ENCODE results near the gene PPP1R18.
"Not testable (repeated sequence)": the region's sequence is repeated elsewhere in the genome, so short reads cannot be mapped to it uniquely, and the experiment has no call there.

PPP1R18 gene

DNA sequence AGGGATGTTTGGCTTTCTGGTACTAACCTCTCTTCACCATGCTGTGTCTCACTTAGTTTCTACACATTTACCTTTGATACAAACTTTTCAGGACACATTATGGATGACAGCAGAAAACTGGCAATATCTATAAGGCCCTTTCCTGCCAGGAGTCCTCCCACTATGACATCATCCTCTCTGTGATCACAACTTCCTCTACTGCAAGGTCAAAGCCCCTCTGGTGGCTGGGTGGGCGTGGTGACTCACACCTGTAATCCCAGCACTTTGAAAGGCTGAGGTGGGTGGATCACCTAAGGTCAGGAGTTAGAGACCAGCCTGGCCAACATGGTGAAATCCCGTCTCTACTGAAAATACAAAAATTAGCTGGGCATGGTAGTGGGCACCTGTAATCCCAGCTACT lies 20.1 kb downstream of the PPP1R18 start:
- peak; percentile 52 for DNase-seq (ENCODE audit: low read depth)

DNA sequence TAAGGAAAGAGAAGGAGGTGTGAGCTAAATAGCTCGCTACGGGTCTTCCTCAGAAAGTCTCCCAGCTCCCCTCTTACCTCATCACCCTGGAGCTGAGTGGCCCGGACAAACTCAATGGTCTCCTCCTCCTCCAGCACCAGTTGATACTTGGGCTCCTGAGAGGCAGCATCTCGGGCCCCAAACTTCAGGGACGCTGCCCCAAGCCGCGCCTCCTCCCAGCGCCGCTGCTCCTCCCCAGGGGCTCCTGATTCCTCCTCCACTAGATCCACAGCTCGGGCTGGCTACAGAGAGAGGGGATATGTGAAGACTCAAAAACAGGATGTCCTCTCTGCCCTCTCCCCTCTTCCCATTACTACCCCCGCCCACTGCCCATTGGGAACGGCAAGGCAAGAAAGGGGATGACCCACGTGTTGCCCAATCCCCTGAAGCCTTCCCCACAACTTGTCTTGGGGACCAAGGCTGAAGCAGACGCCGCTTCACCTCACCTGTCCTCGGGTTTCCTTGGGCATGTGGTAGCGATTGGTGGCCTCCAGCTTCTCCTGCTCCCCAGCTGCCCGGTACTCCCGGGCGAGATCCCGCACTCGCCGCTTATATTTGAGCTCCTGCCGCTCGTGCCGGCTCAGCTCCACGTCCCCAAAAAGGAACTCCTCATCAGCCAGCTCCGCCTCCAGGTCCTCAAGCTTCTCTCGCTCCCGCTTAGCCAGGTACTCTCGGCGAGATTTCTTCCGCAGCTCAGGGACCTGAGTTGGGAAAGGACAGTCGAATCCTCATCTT lies 21.3 kb downstream of the PPP1R18 start:
- DNase-seq (ENCODE audit: low read depth): no peak

DNA sequence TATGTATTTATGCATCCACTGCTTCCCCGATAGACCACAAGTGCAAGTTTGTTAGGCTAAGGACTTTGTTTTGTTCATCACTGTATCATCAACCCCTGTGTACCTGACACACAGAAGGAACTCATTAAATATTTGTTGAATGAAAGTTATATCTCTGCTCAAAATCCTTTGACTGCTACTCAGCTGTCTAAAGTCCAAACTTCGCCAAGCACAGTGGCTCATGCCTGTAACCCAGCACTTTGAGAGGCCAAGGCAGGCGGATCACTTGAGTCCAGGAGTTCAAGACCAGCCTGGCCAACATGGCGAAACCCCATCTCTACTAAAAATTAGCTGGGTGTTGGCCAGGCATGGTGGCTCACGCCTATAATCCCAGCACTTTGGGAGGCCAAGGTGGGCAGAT lies 28.5 kb downstream of the PPP1R18 start:
- not testable (repeated sequence) for DNase-seq (ENCODE audit: low read depth)

DNA sequence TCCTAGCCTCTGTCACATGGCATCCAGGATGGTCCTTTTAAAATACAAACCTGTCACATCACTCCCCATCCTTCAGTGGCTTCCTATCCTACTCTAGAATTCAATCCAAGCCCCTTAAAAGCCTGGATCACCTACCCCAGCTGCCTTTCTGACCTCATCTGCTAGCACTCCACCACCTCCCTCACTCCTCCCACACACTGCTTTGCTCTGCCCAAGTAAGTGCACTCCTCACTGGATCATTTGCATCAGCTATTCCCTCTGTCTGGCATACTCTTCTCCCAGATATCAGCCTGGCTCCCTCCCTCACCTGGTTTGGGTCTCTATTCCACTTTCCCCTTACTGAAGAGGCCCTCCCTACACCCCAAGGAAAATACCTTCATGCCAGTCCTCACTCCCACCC lies 29.0 kb downstream of the PPP1R18 start:
- DNase-seq (ENCODE audit: low read depth): no peak

- DNase-seq (ENCODE audit: low read depth): no peak
Observed at GRCh38 chr6:30656513-30656912, 29.9 kb downstream of the PPP1R18 start.

DNA sequence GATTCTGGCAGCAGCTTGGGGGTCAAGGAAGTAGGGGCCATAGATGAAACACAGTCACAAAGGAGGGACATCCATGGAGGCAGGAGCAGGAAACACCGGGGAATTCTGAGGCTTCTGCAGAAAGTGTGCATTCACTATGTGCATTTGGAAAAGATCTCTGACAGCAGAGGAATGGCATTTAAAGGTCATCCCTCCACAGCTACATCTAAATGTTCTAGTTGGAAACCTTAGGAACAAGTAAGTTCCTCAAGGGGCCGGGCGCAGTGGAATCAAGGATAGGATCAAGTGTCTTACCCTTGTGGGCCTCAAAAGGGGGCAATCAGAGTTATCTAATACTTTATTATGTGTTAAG lies 30.7 kb downstream of the PPP1R18 start:
- no peak for DNase-seq (ENCODE audit: low read depth)

GRCh38 chr6:30654798-30655742 lies 31.4 kb downstream of the PPP1R18 start:
- no peak for DNase-seq (ENCODE audit: low read depth)

DNA sequence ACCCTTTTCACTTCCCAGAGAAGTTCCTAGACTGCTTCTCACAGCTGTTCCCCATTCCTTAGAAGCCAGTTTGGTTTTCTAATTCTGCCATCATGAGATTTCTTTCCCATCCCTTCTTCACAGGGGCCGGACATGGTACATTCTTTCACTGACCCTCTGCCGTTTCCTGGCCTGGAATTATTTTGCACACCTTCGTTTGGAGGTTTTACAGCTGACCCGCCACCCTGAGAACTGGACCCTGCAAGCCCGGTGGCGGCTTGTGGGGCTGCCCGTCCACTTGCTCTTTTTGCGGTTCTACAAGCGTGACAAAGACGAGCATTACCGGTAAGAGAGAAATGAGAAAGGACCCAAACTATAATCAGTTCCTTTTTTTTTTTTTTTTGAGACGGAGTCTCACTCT lies 35.3 kb downstream of the PPP1R18 start:
- no peak for DNase-seq (ENCODE audit: low read depth)

DNA sequence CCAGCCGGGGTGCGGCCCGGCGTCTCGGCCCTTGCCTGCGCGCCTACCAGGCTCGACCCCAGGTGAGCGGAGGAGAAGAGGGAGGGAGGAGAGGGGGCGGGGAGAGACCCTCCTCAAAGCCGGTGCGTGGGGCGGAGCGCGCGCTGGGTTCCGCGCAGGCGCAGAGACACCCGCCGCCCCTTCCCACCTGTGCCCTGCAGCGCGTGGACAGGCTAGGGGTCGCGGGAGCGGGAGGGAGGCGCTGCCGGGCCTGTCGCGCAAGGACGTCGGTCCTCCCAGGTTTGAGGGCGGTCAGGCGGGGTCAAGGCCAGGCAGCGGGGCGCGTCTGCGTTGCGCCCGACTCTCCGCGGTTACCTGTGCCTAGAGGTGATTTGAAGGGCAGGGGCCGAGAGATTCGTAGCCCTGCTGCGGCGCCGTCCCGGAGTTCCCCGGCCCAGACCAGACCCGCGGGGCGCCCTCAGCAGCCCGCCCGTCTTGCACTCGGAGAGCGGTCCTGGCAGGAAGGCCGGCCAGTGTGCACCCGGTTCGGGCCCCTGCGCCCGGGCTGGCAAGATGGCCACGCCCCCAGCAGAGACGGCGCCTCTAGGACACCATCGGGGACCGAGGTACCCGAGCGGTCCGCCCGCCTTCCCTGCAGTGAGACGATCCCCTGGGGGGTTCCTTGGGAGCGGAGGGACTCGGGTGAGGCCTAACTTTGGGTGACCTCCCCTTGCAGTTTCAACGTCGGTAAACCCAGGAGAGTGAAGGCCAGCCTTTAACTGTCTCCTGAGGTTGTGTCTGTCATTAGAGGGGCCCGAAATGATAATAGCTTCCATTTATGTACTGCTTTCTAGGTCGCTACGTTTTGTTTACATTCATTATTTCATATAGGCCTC lies 39.0 kb downstream of the PPP1R18 start:
- peak; percentile 66 for DNase-seq (ENCODE audit: low read depth)

GRCh38 chr6:30646450-30647241 lies 39.8 kb downstream of the PPP1R18 start, which contains the start of gene C6orf136:
Gene C6orf136, plus strand, starts transcription at chr6:30647133. Its CDS starts 99 bp downstream, at chr6:30647232.
- peak; percentile 91 for DNase-seq (ENCODE audit: low read depth)

DNA sequence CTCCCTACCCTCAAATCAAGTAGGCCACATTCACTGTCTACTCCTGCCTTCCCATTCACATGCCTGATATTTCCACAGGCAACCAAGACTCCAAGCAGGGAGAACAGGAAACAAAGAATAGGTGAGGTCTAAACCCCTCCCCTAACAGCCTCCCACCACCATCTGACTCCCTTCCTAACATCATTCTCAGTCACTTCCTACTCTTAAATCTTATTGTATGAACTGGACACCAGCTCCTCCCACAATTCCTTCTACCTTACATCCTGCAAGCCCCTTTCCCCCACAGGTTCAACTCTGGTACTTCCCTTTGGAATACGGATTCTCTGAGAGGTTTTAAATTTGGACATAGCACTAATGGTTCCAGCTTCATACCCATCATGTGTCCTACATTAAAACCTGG lies 40.5 kb downstream of the PPP1R18 start:
- DNase-seq (ENCODE audit: low read depth): no peak

- no peak for DNase-seq (ENCODE audit: low read depth)
Observed at GRCh38 chr6:30644769-30645168, 41.7 kb downstream of the PPP1R18 start.

DNA sequence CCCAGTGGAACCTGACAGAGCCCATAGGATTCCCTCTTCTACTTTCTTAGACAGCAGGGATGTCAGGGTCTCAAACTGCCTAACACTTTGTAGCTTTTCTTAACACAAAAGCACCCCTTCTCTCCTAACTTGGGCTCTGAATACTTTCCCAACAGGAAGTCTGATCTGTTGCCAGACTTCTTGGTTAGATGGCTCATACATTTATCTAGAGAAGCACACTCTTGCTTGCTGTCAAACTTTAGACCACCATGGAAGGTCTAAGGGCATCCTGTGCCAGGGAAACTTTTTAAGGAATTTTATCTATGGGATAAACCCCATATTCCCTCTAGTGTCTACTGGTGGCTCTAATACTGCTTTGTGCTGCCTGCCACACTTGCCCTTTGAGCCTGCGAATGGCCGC lies 42.8 kb downstream of the PPP1R18 start:
- DNase-seq (ENCODE audit: low read depth): no peak

- DNase-seq (ENCODE audit: low read depth): no peak
Observed at GRCh38 chr6:30641048-30641447, 45.4 kb downstream of the PPP1R18 start.

- DNase-seq (ENCODE audit: low read depth): no peak
Observed at GRCh38 chr6:30640481-30640880, 46.0 kb downstream of the PPP1R18 start.

DNA sequence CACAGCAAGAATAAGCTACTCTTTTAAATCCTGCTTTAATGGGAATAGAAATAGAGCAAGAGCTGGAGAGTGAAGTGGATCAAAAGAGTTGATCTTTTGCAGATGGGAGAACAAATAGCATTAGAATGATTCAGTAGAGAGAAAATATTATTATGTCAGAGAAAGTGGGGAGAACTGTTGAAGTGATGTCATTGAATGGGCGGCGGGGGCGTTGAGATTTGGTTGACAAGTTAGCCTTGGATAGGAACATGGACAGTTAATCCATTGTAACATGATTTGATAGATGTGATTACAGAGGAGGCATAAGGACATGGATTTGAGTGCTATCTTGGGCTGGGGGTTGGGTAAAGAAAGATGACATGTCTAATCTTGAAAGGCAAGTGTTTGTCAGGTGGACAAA lies 50.6 kb downstream of the PPP1R18 start:
- DNase-seq (ENCODE audit: low read depth): no peak

GRCh38 chr6:30626484-30627366 lies 59.7 kb downstream of the PPP1R18 start, which contains the start of gene ATAT1:
Gene ATAT1, plus strand, starts transcription at chr6:30626874.
- DNase-seq (ENCODE audit: low read depth): peak; percentile 81
